C4-2B (cell line): ENCODE data around the gene ENOX2.

Experiments
- H3K27ac ChIP-seq: fragments of 450-650 bp; 2 replicates; pipeline ENCODE4 v1.5.1; 2017
- ZFX ChIP-seq: fragments of 450-650 bp; IDR thresholded peaks from 2 replicates; pipeline ENCODE4 v1.6.1; 2017
- TF ChIP-seq, protein P1 (sequence below): fragments of 450-650 bp; conservative IDR thresholded peaks from 2 replicates; pipeline ENCODE4 v1.5.1; 2017; ENCODE audit warnings: mild to moderate bottlenecking

ENOX2 gene

GRCh38 chrX:130772105-130772775, 130.8 kb downstream of the ENOX2 start:
- peak overlapping the region; percentile 51; the same call in 1 of the 2 replicates for H3K27ac ChIP-seq
- TF ChIP-seq ZFX, result no peak
- TF ChIP-seq, protein P1, sequence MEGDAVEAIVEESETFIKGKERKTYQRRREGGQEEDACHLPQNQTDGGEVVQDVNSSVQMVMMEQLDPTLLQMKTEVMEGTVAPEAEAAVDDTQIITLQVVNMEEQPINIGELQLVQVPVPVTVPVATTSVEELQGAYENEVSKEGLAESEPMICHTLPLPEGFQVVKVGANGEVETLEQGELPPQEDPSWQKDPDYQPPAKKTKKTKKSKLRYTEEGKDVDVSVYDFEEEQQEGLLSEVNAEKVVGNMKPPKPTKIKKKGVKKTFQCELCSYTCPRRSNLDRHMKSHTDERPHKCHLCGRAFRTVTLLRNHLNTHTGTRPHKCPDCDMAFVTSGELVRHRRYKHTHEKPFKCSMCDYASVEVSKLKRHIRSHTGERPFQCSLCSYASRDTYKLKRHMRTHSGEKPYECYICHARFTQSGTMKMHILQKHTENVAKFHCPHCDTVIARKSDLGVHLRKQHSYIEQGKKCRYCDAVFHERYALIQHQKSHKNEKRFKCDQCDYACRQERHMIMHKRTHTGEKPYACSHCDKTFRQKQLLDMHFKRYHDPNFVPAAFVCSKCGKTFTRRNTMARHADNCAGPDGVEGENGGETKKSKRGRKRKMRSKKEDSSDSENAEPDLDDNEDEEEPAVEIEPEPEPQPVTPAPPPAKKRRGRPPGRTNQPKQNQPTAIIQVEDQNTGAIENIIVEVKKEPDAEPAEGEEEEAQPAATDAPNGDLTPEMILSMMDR, result no peak

DNA sequence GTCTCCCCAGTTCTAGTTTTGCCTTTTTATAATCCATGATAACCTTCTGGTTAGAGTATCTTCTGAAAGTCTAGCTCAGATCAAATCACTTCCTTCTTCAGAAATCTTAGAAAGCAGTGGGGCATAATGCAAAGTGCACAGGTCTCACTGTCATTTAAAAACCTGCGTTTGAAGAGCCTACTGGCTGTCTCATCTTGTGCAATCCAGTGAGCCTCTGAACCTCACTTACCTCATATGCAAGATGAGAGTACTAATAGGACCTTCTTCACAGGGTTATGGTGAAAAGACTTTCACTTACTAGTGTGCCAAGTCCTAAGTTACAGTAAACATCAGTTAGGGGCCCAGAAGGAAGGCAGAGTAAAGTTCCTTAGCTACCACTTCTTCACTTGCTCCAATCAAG, 131.4 kb downstream of the ENOX2 start:
- peak overlapping the region; percentile 51; the same call in 1 of the 2 replicates for H3K27ac ChIP-seq
- TF ChIP-seq, protein P1, result no peak
- TF ChIP-seq ZFX, result no peak

DNA sequence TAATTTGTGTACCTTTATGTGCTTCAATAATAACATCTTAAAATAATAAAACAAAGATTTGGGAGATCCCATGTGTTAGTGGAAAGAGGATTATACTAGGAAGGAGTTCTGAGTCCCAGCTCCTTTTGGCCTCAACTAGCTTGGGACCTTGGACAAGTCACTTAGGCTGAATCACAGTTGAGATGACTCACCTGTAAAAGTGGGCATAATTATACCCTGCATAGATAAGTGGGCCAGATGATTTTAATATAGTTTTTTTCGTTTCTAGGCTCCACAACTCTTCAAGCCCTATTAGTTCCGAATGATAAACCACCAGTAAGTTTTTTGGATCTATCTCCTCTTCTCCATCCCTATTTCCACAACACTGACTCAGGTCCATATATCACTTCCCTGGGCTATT, 131.8 kb downstream of the ENOX2 start:
- TF ChIP-seq, protein P1, result no peak
- no peak for TF ChIP-seq ZFX
- no peak overlapping the region for H3K27ac ChIP-seq

DNA sequence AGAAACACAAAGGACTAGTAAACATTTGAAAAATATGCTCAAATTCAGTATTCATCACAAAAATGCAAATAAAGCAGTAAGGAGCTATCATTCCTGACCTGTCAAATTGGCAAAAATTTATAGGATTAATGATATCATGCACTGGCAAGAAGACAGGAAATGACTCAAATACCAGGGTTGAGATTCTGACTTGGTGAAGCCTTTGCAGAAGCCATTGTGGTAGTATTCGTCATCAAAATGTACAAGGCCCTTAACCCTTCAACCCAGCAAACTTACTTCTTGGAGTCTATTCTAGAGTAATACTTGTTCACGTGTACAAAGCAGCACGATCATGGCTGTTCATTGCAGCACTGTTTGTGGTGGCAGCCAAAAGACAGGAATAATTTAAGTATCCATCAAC, 132.4 kb downstream of the ENOX2 start:
- TF ChIP-seq, protein P1, result no peak
- no peak for TF ChIP-seq ZFX
- no peak overlapping the region for H3K27ac ChIP-seq

GRCh38 chrX:130769835-130770234, 133.2 kb downstream of the ENOX2 start:
- H3K27ac ChIP-seq, result no peak overlapping the region
- no peak for TF ChIP-seq ZFX

- TF ChIP-seq, protein P1, result no peak
- TF ChIP-seq ZFX, result no peak
- H3K27ac ChIP-seq, result no peak overlapping the region
These were observed 144.9 kb downstream of the ENOX2 start for GRCh38 chrX:130758072-130758471.

DNA sequence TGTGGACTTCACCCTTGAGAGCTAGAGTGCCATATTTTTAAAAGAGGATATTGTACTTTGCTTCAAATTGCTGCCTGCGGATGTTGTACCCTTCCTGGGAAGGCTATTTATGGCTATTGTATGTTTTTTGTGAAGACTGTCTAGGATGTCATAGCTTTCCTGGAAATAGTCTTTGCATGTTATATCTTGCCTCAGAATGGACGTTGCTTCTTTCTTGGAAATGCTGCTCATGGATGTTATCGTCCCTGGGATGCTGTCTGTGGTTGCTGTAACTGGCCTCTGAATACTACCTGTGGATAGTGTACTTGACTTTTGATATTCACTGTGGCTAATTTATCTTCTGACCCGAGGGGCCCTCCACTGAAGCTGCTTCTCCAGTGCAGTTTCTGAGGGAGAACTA, 146.8 kb downstream of the ENOX2 start:
- TF ChIP-seq ZFX, result no peak
- TF ChIP-seq, protein P1, result no peak
- H3K27ac ChIP-seq, result no peak overlapping the region

DNA sequence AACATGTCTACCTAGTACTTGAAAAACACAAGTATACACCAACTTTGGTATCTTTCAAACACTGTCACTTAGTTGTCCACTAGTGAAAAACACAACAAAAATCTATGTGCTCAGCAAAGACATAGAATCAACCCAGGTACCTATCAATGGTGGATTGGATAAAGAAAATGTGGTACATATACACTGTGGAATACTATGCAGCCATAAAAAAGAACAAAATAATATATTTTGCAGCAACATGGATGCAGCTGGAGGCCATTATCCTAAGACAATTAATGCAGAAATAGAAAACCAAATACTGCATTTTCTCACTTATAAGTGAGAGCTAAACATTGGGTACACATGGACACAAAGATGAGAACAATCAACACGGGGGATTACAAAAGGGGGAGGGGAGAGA, 148.7 kb downstream of the ENOX2 start:
- TF ChIP-seq, protein P1, result no peak
- TF ChIP-seq ZFX, result no peak
- no peak overlapping the region for H3K27ac ChIP-seq
